ENCODE measurements around the gene UBTD2. TPM values are rescaled to one million over a fixed set of nuclear protein-coding genes. Genes with fewer than 3 reads are reported as not detected.

UBTD2 gene
- total and polyA plus RNA-seq, 10 of the 15 experiments (the other 5 are each of a cell fraction or from before 2014, with no cell fraction given) = 7.7 to 30.5 (median 19.4) TPM

GRCh38 chr5:172285226-172286143 lies 1.9 kb upstream of the UBTD2 start (continued):
- TF ChIP-seq IRF3 (IDR thresholded peaks at IDR 0.05) (no peak), CREM (IDR thresholded peaks at IDR 0.05; ENCODE audit: low read depth) (no peak), RAD51 (IDR thresholded peaks at IDR 0.05) (no peak), PAX5 (IDR thresholded peaks at IDR 0.05; ENCODE audit: borderline replicate concordance, low read depth, low read length) (no peak), PKNOX1 (IDR thresholded peaks at IDR 0.05) (no peak), ELK1 (IDR thresholded peaks at IDR 0.05; ENCODE audit: low read depth, low read length) (no peak), BCL11A (IDR thresholded peaks at IDR 0.05; ENCODE audit: low read depth, low read length) (no peak), HDAC6 (IDR thresholded peaks at IDR 0.05; ENCODE audit: unreplicated experiment) (no peak)
